COLO668 (cell line): ENCODE results near the gene GTPBP2.
"Not testable (repeated sequence)": the region's sequence is repeated elsewhere in the genome, so short reads cannot be mapped to it uniquely, and the experiment has no call there.

Experiments
- DNase-seq: peaks from one replicate; lab custom pipeline; 2025; ENCODE audit not compliant: unreplicated experiment; lab: John Stamatoyannopoulos, UW

Gene GTPBP2

GRCh38 chr6:43625393-43625992 lies 3.6 kb downstream of the GTPBP2 start:
- DNase-seq: no peak

GRCh38 chr6:43624786-43625288 lies 4.2 kb downstream of the GTPBP2 start:
- DNase-seq: no peak

GRCh38 chr6:43623880-43624785 lies 4.9 kb downstream of the GTPBP2 start:
- no peak for DNase-seq

DNA sequence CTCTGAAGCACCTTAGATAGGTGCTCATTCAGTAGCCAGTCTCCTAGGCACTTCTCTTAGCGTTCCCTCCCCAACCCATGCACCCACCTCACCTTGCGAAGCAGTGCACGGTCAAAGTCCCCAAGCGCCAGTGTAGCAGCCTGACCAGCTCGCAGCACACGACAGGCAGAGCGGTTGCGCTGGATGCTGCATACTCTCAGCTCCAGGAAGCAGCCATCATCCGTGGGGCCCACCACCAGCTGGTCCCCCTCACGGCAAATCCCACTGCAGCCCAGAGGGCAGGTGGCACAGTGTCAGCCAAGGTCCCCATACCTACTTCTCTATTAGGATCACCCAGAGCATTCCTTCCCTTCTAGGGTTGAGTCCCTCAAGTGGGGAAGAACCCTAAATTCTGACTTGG lies 6.5 kb downstream of the GTPBP2 start:
- DNase-seq: no peak

DNA sequence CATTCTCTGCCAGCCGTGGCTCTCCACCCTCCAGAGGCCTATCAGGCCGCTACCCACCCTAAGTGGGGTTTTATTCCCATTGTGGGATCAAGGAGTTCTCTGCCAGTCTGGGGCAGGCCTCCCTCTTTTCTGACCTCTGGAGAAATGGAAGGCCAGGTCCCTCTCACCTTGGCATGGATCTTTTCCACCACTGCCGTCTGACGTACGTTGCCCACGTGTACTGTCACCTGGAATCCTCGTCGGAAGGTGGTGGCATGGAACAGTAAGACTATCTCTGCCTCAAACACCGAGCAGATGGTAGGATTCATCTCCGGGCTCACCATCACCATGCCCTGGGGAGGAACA lies 7.3 kb downstream of the GTPBP2 start:
- DNase-seq: no peak

- no peak for DNase-seq
Observed at GRCh38 chr6:43621078-43621835, 7.8 kb downstream of the GTPBP2 start.

- no peak for DNase-seq
Observed at GRCh38 chr6:43616725-43617472, 12.2 kb downstream of the GTPBP2 start.

GRCh38 chr6:43614396-43614730 lies 14.7 kb downstream of the GTPBP2 start:
- no peak for DNase-seq

DNA sequence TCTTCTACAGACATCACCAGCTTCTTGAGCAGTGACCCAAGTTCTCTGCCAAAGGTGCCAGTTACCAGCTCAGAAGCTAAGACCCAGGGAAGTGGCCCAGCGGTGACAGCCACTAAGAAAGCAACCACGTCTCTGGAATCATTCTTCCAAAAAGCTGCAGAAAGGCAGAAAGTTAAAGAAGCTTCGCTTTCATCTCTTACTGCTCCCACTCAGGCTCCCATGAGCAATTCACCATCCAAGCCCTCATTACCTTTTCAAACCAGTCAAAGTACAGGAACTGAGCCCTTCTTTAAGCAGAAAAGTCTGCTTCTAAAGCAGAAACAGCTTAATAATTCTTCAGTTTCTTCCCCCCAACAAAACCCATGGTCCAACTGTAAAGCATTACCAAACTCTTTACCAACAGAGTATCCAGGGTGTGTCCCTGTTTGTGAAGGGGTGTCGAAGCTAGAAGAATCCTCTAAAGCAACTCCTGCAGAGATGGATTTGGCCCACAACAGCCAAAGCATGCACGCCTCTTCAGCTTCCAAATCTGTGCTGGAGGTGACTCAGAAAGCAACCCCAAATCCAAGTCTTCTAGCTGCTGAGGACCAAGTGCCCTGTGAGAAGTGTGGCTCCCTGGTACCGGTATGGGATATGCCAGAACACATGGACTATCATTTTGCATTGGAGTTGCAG lies 15.2 kb downstream of the GTPBP2 start:
- DNase-seq: no peak

DNA sequence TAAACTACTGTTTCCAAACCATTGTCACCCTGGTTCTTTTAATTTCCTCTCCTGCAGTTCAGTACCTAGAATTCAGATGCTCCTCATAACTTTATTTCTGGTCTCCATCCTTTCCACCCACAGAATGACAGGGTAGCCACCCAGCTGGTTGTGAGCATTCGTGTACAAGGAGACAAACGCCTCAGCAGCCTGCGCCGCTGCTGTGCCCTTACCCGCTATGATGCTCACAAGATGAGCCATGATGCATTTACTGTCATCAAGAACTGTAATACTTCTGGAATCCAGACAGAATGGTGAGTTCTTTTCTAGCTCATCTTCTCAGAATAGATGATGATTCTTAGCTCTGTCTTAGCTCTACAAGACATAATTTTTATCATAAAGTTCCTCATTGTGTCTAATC lies 18.6 kb downstream of the GTPBP2 start:
- DNase-seq: no peak

GRCh38 chr6:43609402-43609801 lies 19.7 kb downstream of the GTPBP2 start:
- no peak for DNase-seq

GRCh38 chr6:43608807-43609206 lies 20.3 kb downstream of the GTPBP2 start:
- DNase-seq: no peak

DNA sequence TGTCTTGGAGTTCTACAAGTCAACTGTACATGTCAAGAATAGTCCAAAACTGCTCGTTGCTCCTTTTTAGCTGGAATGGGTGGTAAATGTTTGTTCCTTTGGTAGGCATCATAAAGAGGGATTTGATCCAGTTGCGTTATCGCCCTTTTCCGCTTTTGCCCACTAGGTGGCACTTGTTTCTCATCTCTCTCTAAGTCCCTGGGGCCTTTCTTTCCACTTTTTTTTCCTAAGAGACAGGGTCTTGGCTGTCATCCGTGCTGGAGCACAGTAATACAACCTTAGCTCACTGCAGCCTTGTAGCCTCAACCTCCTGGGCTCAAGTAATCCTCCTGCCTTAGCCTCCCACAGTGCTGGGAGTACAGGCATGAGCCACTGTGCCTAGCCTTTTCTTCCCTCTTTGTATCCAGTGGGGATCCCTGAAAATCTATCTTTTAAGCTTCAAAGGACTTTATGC lies 20.7 kb downstream of the GTPBP2 start:
- DNase-seq: peak; percentile 47

- no peak for DNase-seq
Observed at GRCh38 chr6:43606019-43606418, 23.0 kb downstream of the GTPBP2 start.

- DNase-seq: no peak
Observed at GRCh38 chr6:43604174-43604573, 24.9 kb downstream of the GTPBP2 start.

DNA sequence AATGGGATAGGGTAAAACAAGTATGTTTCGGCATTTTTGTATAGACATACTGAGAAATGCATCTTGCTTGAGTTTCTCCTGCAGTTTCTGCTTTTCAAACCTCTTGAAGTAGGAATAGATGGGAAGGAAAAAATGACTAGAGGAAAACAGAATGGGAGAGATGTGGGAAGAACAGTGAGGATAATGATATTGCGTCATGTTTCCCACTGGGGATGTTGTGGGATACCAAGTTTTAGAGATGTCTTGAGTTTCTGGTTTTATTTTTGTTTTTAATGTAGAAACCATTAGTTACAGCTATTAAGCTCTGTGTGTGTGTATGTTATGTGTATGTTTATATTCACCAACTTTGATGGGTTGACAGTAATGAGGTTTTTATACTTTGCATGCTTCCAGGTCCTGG lies 28.5 kb downstream of the GTPBP2 start:
- no peak for DNase-seq

GRCh38 chr6:43593938-43594337 lies 35.1 kb downstream of the GTPBP2 start:
- no peak for DNase-seq

- DNase-seq: not testable (repeated sequence)
Observed at GRCh38 chr6:43589564-43589963, 39.5 kb downstream of the GTPBP2 start.

GRCh38 chr6:43588194-43588593 lies 40.9 kb downstream of the GTPBP2 start:
- DNase-seq: no peak

- no peak for DNase-seq
Observed at GRCh38 chr6:43584892-43585570, 44.0 kb downstream of the GTPBP2 start.
